HG03378 (cell line): ENCODE measurements around the gene IL4.

Source experiments
- ATAC-seq: cut with Tn5 transposase; IDR thresholded peaks from one replicate; pipeline ENCODE4 v1.9.1; 2021; ENCODE audit warnings: mild to moderate bottlenecking, moderate library complexity; ENCODE audit not compliant: unreplicated experiment

IL4 gene

DNA sequence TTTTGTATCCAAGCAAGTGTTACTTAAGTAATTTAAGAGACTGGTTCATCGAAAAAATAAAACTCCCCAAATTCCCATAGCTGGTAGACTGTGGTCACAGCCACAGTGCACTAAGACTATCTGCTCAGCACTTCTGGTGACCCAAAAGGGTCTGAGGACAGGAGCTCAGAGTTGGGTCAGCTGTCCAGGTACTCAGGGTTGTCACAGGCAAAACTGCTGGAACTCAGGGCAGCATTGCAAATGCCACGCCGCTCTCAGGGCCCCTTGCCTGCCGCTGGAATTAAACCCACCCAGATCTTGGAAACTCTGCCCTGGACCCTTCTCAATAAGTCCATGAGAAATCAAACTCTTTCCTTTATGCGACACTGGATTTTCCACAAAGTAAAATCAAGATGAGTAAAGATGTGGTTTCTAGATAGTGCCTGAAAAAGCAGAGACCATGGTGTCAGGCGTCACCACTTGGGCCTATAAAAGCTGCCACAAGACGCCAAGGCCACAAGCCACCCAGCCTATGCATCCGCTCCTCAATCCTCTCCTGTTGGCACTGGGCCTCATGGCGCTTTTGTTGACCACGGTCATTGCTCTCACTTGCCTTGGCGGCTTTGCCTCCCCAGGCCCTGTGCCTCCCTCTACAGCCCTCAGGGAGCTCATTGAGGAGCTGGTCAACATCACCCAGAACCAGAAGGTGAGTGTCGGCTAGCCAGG is 16.0 kb upstream of the IL4 start, which contains the start of gene IL13:
TSS of gene IL13 (plus strand) at position 498 of the 705 bp plus-strand sequence. CDS start at position 512, 14 bp downstream.
- no peak for ATAC-seq

DNA sequence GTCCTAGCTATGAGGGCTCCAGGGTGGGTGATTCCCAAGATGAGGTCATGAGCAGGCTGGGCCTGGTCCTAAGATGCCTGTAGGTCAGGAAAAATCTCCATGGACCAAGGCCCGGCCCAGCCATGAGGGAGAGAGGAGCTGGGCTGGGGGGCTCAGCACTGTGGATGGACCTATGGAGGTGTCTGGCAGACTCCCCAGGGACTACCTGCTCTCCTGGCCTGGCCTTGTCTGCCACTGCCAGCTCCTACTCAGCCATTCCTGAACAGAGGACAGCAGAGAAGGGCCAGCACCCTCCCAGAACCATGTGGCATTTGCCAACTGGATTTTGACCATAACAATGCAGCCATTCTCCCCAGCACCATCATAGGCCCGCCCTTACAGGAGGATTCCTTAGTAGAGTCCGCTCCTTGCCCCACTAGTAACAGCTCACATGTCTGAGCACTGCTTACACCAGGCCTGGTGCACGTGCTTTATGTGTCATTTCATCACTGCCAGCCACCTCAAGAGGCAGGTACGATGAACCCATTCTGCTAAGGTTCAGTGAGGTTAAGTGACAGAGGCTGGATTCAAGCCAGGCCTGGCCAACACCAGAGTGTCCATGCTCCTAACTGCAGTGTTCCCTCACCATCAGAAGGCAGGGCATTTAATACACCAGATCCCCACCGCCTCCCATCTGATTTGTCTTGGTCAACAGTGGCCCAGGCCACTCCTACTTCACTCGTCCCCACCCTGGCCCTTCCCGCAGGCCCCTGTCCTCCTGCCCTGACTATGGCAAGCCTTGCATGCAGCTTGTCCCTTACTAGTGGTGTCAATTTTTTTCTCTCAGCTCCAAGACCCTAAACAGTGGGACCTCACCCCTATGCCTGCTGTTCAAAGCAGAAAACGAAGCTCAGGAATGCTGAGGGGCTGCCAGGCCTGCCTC is 15.1 kb upstream of the IL4 start:
- ATAC-seq, result no peak

DNA sequence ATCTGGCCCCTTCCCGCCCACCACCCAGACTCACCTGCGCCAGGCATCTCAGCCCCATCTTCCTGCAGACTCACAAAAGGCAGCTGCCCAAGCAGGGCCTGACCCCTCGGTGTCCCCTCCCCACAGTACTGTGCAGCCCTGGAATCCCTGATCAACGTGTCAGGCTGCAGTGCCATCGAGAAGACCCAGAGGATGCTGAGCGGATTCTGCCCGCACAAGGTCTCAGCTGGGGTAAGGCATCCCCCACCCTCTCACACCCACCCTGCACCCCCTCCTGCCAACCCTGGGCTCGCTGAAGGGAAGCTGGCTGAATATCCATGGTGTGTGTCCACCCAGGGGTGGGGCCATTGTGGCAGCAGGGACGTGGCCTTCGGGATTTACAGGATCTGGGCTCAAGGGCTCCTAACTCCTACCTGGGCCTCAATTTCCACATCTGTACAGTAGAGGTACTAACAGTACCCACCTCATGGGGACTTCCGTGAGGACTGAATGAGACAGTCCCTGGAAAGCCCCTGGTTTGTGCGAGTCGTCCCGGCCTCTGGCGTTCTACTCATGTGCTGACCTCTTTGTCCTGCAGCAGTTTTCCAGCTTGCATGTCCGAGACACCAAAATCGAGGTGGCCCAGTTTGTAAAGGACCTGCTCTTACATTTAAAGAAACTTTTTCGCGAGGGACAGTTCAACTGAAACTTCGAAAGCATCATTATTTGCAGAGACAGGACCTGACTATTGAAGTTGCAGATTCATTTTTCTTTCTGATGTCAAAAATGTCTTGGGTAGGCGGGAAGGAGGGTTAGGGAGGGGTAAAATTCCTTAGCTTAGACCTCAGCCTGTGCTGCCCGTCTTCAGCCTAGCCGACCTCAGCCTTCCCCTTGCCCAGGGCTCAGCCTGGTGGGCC is 13.9 kb upstream of the IL4 start:
- ATAC-seq, result no peak

DNA sequence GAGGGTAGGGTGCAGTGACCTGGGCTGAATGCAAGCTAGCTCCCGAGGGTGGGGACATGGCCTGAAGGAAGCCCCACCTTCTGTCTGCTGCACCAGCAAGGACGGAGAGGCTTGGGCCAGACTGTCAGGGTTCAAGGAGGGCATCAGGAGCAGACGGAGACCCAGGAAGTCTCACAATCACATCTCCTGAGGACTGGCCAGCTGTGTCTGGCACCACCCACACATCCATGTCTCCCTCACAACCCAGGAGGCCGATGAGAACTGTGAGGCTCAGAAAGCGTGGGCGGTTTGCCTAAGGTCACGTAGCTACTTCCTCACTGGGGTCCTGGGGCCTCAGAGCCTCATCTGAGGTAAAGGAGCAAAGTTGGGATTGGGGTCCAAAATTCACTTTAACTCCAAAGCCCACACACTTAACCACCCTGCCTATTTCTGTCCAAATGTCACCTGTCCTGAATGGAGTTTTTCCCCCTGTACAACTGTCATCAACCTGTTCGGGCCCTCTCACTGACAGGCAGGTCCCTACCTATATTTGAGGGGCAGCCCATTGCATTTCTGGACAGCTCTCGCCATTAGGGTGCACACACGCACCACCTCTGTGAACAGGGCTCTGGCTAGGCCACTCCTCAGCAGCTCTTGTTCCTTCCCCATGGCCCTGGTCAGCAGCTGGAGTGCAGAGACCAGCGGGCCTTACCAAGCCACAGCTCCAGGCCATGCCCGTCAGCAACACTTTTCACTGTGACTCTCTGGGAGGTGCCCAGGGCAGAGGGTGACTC is 12.4 kb upstream of the IL4 start:
- no peak for ATAC-seq

DNA sequence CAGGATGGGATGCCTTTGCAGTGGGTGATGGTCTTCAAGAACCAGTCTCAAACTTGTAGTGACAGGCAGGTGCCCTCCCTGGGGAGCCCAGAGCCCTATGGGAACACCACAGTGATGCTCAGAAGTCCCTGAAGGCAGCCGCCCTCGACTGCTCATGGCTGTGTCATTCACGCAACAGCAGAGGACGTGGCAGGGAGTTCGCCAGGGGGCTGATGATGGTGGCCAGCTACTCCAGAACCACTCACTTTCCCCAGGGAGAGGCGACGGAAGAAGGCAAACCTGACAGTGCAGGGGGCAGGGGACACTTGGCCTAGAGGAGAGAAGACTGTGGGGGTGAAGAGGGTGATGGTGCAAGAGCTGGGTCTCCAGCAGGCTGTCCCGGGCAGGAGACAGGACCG is 11.8 kb upstream of the IL4 start:
- ATAC-seq, result no peak

DNA sequence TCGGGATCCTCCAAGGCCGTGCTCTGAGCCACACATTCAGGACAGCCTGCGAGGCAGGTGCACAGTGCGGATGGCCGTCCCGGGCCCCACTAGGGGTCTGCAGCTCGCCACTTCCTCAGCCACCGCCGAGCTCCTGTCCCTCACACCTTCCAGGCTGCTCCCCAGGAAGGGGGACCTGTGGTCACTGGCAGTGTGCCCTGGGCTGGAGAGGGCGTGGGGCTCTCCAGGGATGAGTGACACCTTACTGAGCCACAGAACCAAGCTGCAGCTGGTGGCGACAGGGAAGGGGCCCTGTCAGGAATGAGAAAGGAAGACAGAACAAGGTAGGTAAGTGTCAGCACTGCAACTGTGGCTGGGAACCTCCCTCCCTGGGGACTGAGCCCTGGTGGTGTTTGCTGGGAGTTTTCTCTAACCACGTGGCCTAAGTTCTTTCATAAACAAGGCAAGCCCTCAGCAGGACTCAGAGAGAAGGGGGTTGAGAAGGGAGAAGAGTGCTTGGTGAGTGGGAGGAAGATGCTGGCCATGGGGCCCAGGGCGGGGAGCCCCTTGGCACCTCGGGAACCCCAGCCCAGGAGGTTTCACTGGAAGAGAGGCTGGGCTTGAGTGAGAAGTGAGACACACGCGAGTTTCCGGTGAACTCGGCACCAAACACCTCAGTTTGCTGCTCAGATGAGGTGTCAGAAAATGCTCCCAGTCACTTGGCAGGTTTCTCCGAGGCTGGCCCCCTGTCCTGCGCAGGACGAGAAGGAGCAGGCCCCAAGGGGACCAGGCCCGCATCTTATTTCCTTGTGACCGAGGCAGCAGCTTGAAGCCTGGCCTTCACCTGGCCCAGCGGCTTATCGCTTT is 10.6 kb upstream of the IL4 start:
- peak; percentile 67 for ATAC-seq

DNA sequence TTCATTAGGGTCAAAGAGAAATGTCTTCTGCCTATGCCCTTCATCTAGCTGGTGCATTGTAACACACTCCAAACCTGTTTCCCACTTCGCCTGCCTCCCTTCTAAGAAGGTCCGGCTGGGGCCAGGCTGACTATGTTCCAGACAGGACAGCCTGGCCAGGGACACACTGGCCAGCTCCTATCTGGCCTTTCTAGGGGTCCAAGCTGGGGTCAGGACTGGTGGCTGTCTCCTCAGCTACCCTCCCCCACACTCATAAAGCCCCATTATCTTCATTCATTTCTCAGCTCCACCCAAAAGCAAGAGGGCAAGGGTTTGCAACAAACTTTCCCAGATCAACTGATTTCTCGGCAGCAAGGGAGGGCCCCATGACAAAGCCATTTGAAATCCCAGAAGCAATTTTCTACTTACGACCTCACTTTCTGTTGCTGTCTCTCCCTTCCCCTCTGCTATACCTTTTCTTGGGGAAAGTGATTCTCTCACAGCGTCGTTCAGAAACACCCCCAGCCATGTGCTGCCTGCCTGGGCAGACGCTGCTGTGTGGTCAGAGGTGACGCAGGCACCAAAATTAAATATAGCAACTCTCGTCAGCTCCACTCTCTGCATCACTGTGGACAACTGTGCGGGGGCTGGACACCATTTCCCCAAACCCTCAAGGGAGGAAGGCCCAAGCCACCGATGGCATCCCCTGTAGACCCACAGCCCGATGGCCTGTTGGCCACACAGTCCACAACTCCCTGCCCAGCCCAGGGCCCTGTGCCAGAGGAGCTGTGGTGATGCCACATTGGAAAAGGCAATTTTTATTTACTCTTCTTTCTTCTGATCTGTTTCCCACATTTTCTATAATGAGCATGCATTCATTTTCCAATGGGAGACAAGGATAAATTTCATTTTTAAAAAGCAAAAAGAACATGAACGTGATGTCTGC is 9.8 kb upstream of the IL4 start:
- peak; percentile 53 for ATAC-seq

DNA sequence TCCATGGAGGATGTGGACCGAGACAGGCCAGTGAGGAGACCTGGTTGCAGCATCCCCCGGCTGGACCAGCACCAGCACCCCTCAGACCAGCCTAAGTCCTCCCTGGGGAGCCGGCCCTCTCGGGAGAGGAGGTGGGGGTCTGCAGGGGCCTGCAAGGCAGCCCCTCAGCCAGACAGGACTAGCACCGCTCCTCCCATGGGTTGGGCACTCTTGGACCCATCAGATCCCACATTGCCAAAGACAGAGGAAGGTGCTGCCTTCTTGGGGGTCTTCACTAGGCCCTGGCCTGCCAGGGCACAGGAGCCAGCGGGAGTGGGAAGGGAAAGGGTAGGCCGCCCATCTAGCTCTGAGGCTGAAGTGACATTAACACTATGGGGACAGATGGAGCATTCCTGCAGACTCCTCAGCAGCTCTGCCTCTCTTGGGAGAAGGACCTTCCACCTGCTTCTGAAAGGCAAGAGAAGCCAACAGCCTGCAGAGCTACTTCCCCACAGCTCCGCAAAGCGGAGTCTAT is 9.0 kb upstream of the IL4 start:
- no peak for ATAC-seq

DNA sequence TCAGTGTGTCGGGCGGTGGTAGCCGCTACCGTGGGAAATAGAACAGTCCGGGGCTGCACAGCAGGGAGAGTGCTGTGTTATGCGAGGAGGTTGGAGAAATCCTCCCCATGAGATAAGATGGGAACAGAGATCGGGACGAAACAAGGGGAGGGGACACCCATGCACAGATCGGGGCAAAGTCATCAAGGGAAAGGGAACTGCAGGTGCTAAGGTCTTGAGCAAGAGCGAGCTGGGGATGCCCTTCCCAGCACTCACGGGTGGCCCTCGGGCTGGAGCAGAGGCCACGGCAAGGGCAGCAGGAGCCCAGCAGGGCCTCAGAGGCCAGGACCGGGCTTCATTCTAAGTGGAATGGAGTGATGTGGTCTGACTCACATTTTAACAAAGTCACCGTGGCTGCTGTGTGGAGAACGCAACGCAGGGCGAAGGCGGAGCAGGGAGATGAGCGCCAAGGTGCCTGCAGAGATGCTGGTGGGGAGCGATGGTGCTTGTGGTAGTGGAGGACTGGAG is 8.2 kb upstream of the IL4 start:
- no peak for ATAC-seq

DNA sequence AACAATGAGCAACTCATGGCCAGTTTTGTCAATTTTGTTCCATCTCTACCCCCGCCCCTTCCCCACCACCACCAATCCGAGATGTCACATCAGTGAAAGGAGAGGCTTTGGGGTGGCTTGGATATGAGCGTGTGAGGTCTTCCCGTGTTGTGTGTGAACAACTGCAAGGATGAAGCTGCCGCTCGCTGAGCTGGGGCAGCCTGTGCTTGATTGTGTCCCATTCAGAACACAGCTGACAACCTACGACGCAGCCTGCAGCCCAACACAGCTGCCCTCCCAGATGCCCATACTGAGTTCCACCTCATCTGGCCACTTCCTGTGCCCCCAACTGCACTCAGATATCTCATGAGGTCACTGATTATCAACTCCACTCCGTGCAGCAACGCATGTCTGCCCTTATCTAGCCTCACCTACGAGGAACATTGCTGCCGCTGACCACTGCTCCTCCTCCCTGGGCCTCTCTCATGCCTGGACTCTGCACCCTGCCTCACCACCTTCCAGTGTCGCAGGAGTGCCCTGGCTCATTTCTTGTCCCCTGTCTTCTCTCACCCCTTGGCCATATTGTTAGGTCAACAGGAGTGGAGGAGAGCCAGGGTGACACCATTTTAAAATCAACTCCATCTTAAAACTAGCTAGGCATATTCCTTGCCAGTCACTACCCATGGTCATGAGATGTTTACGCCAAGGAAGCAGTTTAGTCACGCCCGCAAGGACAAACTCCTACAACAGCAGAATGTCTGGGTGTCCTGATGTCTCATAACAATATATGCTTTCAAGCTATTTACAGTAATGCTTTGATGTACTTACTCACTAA is 7.3 kb upstream of the IL4 start:
- ATAC-seq, result no peak

DNA sequence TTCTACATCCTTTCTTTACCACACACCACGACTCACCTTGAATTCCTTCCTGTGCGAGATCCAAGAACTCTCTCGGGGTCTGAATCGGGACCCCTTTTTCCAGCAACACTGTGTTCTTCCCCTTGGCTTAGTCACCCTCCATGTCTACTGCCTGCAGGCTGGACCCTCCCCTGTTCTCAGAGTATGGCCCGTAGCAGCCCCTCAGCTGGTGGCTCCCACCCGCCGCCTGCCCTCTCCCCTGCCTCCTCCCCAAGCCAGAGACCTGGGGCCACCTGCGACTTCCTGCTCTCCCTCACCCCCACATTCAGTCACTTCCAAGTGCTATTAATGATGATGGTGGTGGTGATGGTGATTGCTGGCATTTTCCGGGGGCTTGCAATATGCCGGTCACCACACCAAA is 6.5 kb upstream of the IL4 start:
- no peak for ATAC-seq

DNA sequence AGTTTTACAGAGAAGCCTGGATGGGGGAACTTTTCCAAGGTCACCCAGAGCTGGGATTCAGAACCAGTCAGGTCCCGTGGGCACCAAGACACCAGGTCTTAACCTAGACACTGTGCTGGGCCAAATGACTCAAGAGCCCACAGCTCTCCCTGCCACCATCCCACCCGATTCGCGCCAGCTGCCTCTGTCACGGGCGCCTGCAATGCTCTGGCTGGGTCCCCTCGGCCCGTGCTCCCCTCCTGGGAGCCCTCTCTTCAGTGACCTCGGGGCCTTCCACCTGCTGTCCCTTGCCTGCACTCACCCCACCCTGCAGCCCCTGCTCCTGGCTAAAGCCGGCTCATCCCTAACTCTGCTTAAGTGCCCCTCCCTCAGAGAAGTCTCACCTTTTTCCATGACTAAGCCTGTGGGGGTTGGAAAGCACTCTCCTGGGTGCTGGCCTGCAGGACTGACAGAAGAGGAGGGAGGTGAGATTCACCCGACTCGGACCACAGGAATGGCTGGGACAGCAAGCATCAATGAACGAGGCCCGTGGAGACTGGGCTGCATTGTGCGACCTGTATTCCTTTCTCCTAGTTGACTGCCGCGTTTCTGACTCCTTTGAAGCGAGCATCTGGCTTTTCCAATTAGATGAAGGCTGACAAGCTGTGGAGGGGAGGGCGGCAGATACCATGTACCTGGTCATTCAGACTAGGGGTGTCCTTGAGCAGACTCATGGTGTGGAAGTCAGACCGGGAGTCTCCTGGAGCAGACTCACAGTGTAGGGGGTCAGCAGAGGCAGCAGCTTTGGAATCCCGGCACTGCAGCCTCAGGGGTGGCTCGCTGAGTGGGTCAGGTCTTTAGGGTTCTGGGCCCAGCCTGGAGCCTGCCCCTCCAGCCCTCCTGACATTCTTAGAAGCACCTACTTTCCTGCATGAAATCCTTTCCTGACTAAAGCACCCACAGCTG is 5.8 kb upstream of the IL4 start:
- ATAC-seq, result no peak

DNA sequence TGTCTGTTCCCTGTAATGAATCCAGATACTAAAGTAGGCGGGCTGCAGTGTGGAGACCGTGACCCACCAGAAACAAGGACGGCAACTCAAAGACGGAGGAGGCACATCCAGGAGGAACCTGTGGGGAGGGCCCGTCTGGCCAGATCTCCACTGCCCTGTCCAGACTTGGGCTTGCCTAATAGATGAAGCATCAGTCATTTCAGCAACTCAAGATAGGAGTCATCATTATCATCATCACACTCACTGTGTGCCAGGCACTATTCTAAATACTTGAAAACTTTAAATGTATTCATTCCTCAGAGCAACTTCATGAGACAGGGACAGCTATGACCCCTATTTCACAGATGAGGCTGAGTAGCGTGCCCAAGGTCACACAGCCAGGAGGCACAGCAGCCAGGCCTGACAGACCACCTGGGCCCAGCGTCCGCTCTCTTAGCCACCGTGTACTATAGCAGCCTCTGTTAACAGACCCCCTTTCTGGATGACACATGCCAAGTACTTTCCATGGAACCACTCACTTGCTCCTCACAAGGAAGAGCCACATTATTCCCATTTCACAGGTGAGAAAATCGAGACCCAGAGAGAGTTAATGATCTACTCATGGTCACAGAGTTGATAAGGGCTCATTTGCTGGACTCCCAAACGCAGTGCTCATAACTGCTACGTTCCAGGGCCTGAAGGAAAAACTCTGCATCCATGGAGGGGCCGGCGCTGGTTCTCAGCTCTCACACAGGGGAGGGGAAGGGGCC is 4.9 kb upstream of the IL4 start:
- ATAC-seq, result no peak

DNA sequence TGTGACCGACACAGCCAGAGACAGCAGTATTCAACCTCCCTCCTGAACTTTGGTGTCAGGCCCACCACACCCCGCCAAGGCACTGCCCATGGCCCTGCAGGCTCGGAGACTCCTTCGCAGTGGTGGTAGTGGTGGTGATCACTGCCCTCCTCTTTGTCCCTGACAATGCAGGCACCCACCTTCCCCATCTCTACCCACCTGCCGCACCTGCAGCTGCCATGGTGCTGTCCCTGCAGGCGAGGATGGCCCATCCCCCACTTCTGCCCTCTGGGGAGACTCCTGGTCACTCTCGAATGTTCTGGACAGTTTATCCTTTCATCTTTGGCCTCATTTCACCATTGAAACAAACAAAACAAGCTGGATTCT is 4.4 kb upstream of the IL4 start:
- ATAC-seq, result no peak
